CD8-positive, alpha-beta memory T cell (primary cell): ENCODE results near the gene ALPK1. TPM values are rescaled to one million over a fixed set of nuclear protein-coding genes. Genes with fewer than 3 reads are reported as not detected.

ENCODE experiments used
- CTCF ChIA-PET: fragments of 350-600 bp; sonication (Branson Sonifier 250); formaldehyde crosslinking; loops from one replicate; lab custom pipeline; 2021; ENCODE audit warnings: antibody characterized with exemption; lab: Charles Lee
- POLR2A ChIA-PET: fragments of 350-600 bp; sonication (Branson Sonifier 250); formaldehyde crosslinking; loops from one replicate; lab custom pipeline; 2021; ENCODE audit warnings: antibody characterized with exemption; lab: Charles Lee
- DNase-seq, 5 donors: peaks; one replicate each; pipeline versions ENCODE4 v3.0.0 to v3.0.0-alpha.2; 2020 to 2022; ENCODE audit warnings: mixed read lengths in 1 of 5
- H3K27ac ChIP-seq: one replicate; pipeline ENCODE4 v1.7.0; 2013; ENCODE audit warnings: low read depth, mild to moderate bottlenecking, low read length, moderate library complexity
- H3K27me3 ChIP-seq: 2 replicates; pipeline ENCODE4 v1.7.0; 2013; ENCODE audit warnings: low read length, mild to moderate bottlenecking; ENCODE audit not compliant: insufficient read depth, poor library complexity, severe bottlenecking
- H3K36me3 ChIP-seq: 2 replicates; pipeline ENCODE4 v1.7.0; 2013; ENCODE audit warnings: mild to moderate bottlenecking, low read length, moderate library complexity; ENCODE audit not compliant: insufficient read depth
- H3K4me1 ChIP-seq: 2 replicates; pipeline ENCODE4 v1.7.0; 2013; ENCODE audit warnings: mild to moderate bottlenecking, low read length, moderate library complexity; ENCODE audit not compliant: insufficient read depth
- H3K4me3 ChIP-seq: 2 replicates; pipeline ENCODE4 v1.7.0; 2013; ENCODE audit warnings: mild to moderate bottlenecking, low read length
- H3K9me3 ChIP-seq: 2 replicates; pipeline ENCODE4 v1.7.0; 2013; ENCODE audit warnings: mild to moderate bottlenecking, low read length
- H3K27ac Mint-ChIP-seq, 8 donors: one replicate each; pipeline ENCODE4 v1.8.0; 2020 to 2021; ENCODE audit warnings: mixed read lengths in 8 of 8, mild to moderate bottlenecking in 6 of 8, inconsistent platforms in 3 of 8, moderate library complexity in 3 of 8
- H3K27me3 Mint-ChIP-seq, 2 donors: one replicate each; pipeline ENCODE4 v1.8.0; 2020 to 2021; ENCODE audit warnings: mixed read lengths in 2 of 2, mild to moderate bottlenecking in 1 of 2, moderate library complexity in 1 of 2
- H3K36me3 Mint-ChIP-seq, 3 donors: one replicate each; pipeline ENCODE4 v1.8.0; 2020 to 2021; ENCODE audit warnings: mixed read lengths in 3 of 3, inconsistent platforms in 1 of 3, mild to moderate bottlenecking in 1 of 3
- H3K4me1 Mint-ChIP-seq, 3 donors: one replicate each; pipeline ENCODE4 v1.8.0; 2020 to 2021; ENCODE audit warnings: mixed read lengths in 3 of 3, inconsistent platforms in 1 of 3, mild to moderate bottlenecking in 1 of 3
- H3K4me3 Mint-ChIP-seq, 7 donors: one replicate each; pipeline ENCODE4 v1.8.0; 2020 to 2021; ENCODE audit warnings: mixed read lengths in 7 of 7, mild to moderate bottlenecking in 6 of 7, moderate library complexity in 4 of 7, inconsistent platforms in 2 of 7
- H3K9me3 Mint-ChIP-seq, 5 donors: one replicate each; pipeline ENCODE4 v1.8.0; 2020 to 2022; ENCODE audit warnings: mixed read lengths in 5 of 5, mild to moderate bottlenecking in 3 of 5, moderate library complexity in 2 of 5, inconsistent platforms in 1 of 5
- polyA plus RNA-seq: library from polyadenylated mRNA; unstranded; fragments of 300-500 nt; fragmentation: Illumina TruSeq; gene quantifications from one replicate; pipeline ENCODE4 v1.2.3, GENCODE V29; 2021
- total RNA-seq, 2 experiments: library from RNA; stranded (reverse); gene quantifications; one replicate each; pipeline ENCODE4 v1.2.3, GENCODE V29; 2021

Gene ALPK1
- total and polyA plus RNA-seq, 3 experiments from 2014 or later: 1.1 to 3.1 (median 2.5) TPM

DNA sequence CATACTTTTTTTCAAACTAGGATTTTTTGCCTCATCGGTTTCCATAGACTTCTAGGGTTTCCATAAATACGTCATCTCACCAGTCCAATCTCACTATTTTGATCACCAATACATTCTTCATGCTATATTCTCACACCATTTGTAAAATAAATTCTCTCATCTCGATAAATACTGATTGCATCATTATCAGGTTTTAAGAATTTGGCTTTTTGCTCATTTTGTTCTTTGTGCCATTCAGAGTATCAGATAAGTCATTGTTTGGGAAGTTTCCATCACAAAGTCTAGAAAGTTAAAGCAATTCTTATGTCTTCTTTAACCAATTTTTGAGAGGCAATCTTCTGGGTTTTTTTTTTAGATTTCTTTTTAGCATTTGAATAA lies 81.1 kb downstream of the ALPK1 start:
- ChIA-PET POLR2A (no interaction called here), CTCF (no interaction called here)
- H3K27me3 ChIP-seq: no peaks in the 10 kb centered on the region
- H3K4me3 ChIP-seq: no peak overlapping the region
- H3K4me1 ChIP-seq: no peaks in the 10 kb centered on the region
- Mint-ChIP-seq H3K4me3 (no peak overlapping the region), H3K36me3 (peaks cover 0 to 18% (median 15%) of the 10 kb centered on the region in 3 donors), H3K4me1 (no peaks in the 10 kb centered on the region), H3K27ac (no peak overlapping the region), H3K9me3 (no peaks in the 10 kb centered on the region), H3K27me3 (no peaks in the 10 kb centered on the region)
- H3K27ac ChIP-seq: no peak overlapping the region
- no peak for DNase-seq
- no peaks in the 10 kb centered on the region for H3K9me3 ChIP-seq
- H3K36me3 ChIP-seq: no peaks in the 10 kb centered on the region

- Mint-ChIP-seq H3K27ac (no peak overlapping the region), H3K36me3 (peaks cover 0 to 18% (median 15%) of the 10 kb centered on the region in 3 donors), H3K9me3 (no peaks in the 10 kb centered on the region), H3K4me3 (no peak overlapping the region), H3K27me3 (no peaks in the 10 kb centered on the region), H3K4me1 (no peaks in the 10 kb centered on the region)
- Histone ChIP-seq H3K4me3 (no peak overlapping the region), H3K9me3 (no peaks in the 10 kb centered on the region), H3K4me1 (no peaks in the 10 kb centered on the region), H3K36me3 (no peaks in the 10 kb centered on the region), H3K27ac (no peak overlapping the region), H3K27me3 (no peaks in the 10 kb centered on the region)
- ChIA-PET POLR2A (no interaction called here), CTCF (no interaction called here)
- DNase-seq: no peak
Observed at GRCh38 chr4:112378858-112379257, 81.7 kb downstream of the ALPK1 start.

DNA sequence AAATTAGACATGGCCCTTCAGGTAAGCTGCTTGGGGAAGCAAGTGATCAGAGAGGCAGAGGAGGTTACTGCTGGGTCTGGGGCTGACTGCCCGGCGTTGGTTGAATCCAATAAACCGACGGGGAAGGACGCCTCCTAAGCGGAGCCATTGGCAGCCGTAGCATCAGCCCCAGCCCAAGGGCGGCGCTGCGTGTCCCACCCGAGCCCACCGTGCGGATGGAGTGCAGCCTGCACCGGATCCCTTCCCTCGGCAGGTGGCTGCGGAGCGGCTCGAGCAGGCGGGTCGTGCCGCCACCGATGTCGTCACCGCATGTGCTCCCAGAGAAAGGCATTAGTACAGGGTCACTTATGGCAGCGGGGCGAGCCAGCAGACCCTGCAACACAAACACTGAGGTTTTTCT lies 82.1 kb downstream of the ALPK1 start:
- no peak overlapping the region for H3K4me3 ChIP-seq
- ChIA-PET CTCF (no interaction called here), POLR2A (no interaction called here)
- Mint-ChIP-seq H3K27ac (no peak overlapping the region), H3K9me3 (no peaks in the 10 kb centered on the region), H3K4me1 (no peaks in the 10 kb centered on the region), H3K36me3 (peaks cover 0 to 18% (median 15%) of the 10 kb centered on the region in 3 donors), H3K27me3 (no peaks in the 10 kb centered on the region), H3K4me3 (no peak overlapping the region)
- no peak for DNase-seq
- no peaks in the 10 kb centered on the region for H3K27me3 ChIP-seq
- H3K36me3 ChIP-seq: no peaks in the 10 kb centered on the region
- no peaks in the 10 kb centered on the region for H3K9me3 ChIP-seq
- no peak overlapping the region for H3K27ac ChIP-seq
- no peaks in the 10 kb centered on the region for H3K4me1 ChIP-seq

DNA sequence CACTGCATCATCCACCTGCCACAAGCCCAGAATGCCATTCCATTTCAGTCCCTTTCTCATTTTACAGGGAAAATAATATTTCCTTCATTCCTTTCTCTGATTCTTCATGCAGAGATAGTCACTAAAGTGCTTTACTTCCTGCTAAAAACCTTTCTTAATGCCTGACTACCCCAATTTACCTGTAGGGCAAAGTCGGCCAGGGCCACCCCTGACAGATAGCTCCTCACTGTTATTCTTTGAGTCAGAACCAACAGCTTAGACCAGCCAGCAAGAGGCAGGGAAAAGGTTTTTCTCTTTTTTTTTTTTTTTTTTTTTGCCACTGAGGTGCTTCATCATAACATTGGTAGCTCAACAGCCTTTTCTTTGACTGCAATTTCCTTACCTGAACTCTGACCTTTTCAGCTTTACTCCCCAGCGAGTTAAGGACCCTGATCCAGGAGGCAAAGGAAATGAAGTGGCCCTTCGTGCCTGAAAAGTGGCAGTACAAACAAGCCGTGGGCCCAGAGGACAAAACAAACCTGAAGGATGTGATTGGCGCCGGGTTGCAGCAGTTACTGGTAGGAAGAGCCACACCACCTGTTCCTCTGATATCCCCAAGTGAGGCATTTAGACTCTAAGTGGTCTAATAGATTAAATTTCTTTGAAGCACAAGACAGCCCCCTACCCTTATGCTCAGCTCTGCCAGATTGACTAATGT lies 85.0 kb downstream of the ALPK1 start:
- ChIA-PET CTCF (no interaction called here), POLR2A (no interaction called here)
- Mint-ChIP-seq H3K4me3 (no peak overlapping the region), H3K9me3 (no peaks in the 10 kb centered on the region), H3K4me1 (no peaks in the 10 kb centered on the region), H3K27me3 (no peaks in the 10 kb centered on the region), H3K27ac (no peak overlapping the region), H3K36me3 (peaks cover 0 to 18% (median 17%) of the 10 kb centered on the region in 3 donors)
- Histone ChIP-seq H3K4me1 (no peaks in the 10 kb centered on the region), H3K4me3 (no peak overlapping the region), H3K27me3 (no peaks in the 10 kb centered on the region), H3K27ac (no peak overlapping the region), H3K9me3 (no peaks in the 10 kb centered on the region), H3K36me3 (no peaks in the 10 kb centered on the region)
- no peak for DNase-seq

DNA sequence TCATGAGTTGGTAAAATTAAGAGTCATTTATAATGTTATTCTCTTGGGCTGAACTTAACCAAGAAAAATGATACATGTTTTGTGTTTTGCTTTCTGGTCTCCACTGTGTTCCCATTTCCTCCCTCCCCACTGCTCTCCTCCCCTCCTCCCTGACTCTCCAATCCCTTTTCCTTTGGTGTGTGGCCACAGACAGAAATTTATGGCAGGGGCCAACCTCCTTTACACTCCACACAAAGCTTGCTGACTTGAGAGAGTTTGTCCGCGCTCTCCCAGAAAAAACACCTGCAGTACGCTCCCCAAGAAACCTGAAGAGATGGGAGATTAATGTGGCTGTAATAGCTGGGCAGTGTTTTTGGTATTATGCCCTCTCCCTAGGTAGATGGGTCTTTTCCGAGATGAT lies 88.9 kb downstream of the ALPK1 start:
- H3K4me3 ChIP-seq: no peak overlapping the region
- H3K4me1 Mint-ChIP-seq: no peaks in the 10 kb centered on the region
- H3K9me3 ChIP-seq: no peaks in the 10 kb centered on the region
- H3K4me1 ChIP-seq: no peaks in the 10 kb centered on the region
- no peak overlapping the region for H3K27ac Mint-ChIP-seq
- H3K4me3 Mint-ChIP-seq: no peak overlapping the region
- ChIA-PET CTCF (interaction anchor here (1.6 kb wide), 1 partner anchor 10 kb away, joined by 4 read pairs; no protein-coding TSS in a partner anchor), POLR2A (no interaction called here)
- H3K27me3 Mint-ChIP-seq: peaks cover 0 to 1% of the 10 kb centered on the region in 2 donors
- no peak overlapping the region for H3K27ac ChIP-seq
- no peak for DNase-seq
- peaks cover 0 to 11% (median 4%) of the 10 kb centered on the region in 3 donors for H3K36me3 Mint-ChIP-seq
- no peaks in the 10 kb centered on the region for H3K27me3 ChIP-seq
- no peaks in the 10 kb centered on the region for H3K36me3 ChIP-seq
- no peaks in the 10 kb centered on the region for H3K9me3 Mint-ChIP-seq

GRCh38 chr4:112402098-112402497 lies 104.9 kb downstream of the ALPK1 start:
- Mint-ChIP-seq H3K4me1 (no peaks in the 10 kb centered on the region), H3K9me3 (peaks cover 0 to 2% (median 0%) of the 10 kb centered on the region in 5 donors), H3K27ac (no peak overlapping the region), H3K27me3 (peaks cover 0 to 5% of the 10 kb centered on the region in 2 donors), H3K4me3 (no peak overlapping the region), H3K36me3 (peaks cover 0 to 11% (median 7%) of the 10 kb centered on the region in 3 donors)
- ChIA-PET CTCF (no interaction called here), POLR2A (no interaction called here)
- no peaks in the 10 kb centered on the region for H3K27me3 ChIP-seq
- H3K27ac ChIP-seq: no peak overlapping the region
- no peaks in the 10 kb centered on the region for H3K9me3 ChIP-seq
- no peak overlapping the region for H3K4me3 ChIP-seq
- no peak for DNase-seq
- no peaks in the 10 kb centered on the region for H3K4me1 ChIP-seq
- no peaks in the 10 kb centered on the region for H3K36me3 ChIP-seq

DNA sequence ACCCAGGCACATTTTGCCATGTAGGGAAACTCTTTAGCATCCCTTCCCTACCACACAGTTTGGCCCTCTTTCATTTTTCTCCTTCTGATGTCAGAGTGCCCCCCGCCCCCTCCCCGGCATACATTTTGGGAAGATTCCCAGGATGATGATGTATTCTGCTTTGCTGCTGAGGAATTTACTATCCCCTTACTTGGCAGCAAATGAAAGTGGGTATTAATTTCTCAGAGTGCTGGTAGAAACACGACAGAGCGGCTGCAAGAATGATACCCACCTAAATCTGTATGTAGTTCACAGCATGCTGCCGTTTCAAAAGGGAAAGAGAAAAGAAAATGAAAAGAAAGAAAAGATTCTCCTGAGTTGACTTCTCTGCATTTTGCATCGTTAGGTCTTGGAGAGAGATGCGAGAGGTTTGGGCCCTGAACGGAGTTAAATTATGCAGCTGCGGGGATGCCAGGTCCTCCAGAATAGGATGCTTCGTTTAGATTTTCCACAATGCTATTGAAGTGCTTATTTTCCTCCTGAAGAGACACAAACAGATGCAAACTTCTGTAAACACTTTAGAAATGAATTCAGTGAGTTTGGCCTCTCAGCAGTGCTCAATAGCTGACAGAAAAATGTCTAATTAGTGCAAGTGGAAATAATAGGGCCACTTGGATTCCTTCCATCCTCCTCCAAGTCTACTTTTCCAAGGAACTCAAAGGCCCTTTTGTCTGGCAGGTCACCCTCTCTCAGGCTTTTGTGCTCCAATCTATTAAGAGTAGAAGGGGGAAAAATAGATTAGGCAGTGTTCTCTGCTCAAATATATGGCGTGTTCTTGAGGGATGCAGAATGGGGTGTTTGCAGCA lies 106.2 kb downstream of the ALPK1 start:
- H3K4me1 Mint-ChIP-seq: no peaks in the 10 kb centered on the region
- no peaks in the 10 kb centered on the region for H3K4me1 ChIP-seq
- no peaks in the 10 kb centered on the region for H3K36me3 ChIP-seq
- no peak for DNase-seq
- H3K36me3 Mint-ChIP-seq: peaks cover 0 to 11% (median 7%) of the 10 kb centered on the region in 3 donors
- peaks cover 0 to 5% of the 10 kb centered on the region in 2 donors for H3K27me3 Mint-ChIP-seq
- CTCF ChIA-PET: no interaction called here
- POLR2A ChIA-PET: no interaction called here
- no peak overlapping the region for H3K27ac ChIP-seq
- H3K27ac Mint-ChIP-seq: no peak overlapping the region
- H3K9me3 ChIP-seq: no peaks in the 10 kb centered on the region
- H3K4me3 Mint-ChIP-seq: no peak overlapping the region
- no peaks in the 10 kb centered on the region for H3K9me3 Mint-ChIP-seq
- H3K4me3 ChIP-seq: no peak overlapping the region
- H3K27me3 ChIP-seq: no peaks in the 10 kb centered on the region

DNA sequence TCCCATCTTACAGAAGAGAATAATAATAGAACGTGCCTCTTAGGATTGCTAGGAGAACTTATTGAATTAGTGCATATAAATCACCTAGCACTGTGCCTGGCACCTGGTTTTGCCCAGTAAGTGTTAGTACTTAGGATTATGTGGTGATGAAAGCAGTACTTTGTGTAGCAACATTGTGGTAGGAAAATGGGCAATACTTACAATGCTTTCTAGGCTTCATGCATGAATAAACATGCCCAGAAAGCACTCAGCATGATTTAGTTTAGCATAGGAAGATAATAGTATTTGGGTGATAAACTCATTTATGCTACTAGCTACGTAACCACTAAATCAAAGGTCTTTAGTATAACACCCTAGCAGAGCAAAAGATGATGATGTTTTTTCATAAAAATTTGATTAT lies 113.2 kb downstream of the ALPK1 start:
- H3K4me1 Mint-ChIP-seq: no peaks in the 10 kb centered on the region
- Histone ChIP-seq H3K4me1 (no peaks in the 10 kb centered on the region), H3K27me3 (no peaks in the 10 kb centered on the region), H3K27ac (no peak overlapping the region), H3K9me3 (no peaks in the 10 kb centered on the region), H3K4me3 (no peak overlapping the region), H3K36me3 (no peaks in the 10 kb centered on the region)
- ChIA-PET CTCF (no interaction called here), POLR2A (no interaction called here)
- no peak overlapping the region for H3K27ac Mint-ChIP-seq
- H3K36me3 Mint-ChIP-seq: peaks cover 3 to 17% (median 10%) of the 10 kb centered on the region in 3 donors
- H3K27me3 Mint-ChIP-seq: peaks cover 0 to 3% of the 10 kb centered on the region in 2 donors
- no peak for DNase-seq
- no peak overlapping the region for H3K4me3 Mint-ChIP-seq
- H3K9me3 Mint-ChIP-seq: no peaks in the 10 kb centered on the region
